Uterus (tissue), 2 donors: ENCODE data around the gene AFG1L.

Experiments
- CTCF ChIP-seq, 4 experiments: fragments of 200-600 bp in 2 of 4; fragments of 450-650 bp in 2 of 4; sonication (generic) in 2 of 4; IDR thresholded peaks; one replicate each; pipeline ENCODE4 v1.5.1; 2016 to 2019; ENCODE audit warnings: antibody characterized with exemption in 4 of 4, mild to moderate bottlenecking in 2 of 4, moderate library complexity in 1 of 4
- POLR2A ChIP-seq, 2 donors: fragments of 450-650 bp; IDR thresholded peaks; one replicate each; pipeline ENCODE4 v1.6.1; 2016; ENCODE audit warnings: antibody characterized with exemption in 2 of 2, mild to moderate bottlenecking in 1 of 2, moderate library complexity in 1 of 2

GRCh38 chr6:108362455-108362854 is 67.6 kb downstream of the AFG1L start:
- TF ChIP-seq CTCF (IDR thresholded peaks at IDR 0.05) = no peak
- TF ChIP-seq POLR2A (IDR thresholded peaks at IDR 0.05) = no peak
